Breast epithelium (tissue), 4 donors: ENCODE data around the gene HJV. TPM values are rescaled to one million over a fixed set of nuclear protein-coding genes. Genes with fewer than 3 reads are reported as not detected.
"Not testable (repeated sequence)": the region's sequence is repeated elsewhere in the genome, so short reads cannot be mapped to it uniquely, and the experiment has no call there.

Experiments
- DNase-seq, 2 donors: peaks; one replicate each; pipeline ENCODE4 v3.0.0-alpha.2; 2019; ENCODE audit warnings: low spot score in 2 of 2
- H3K27ac ChIP-seq, 2 donors: fragments of 200-600 bp; sonication (generic) in 1 of 2; one replicate each; pipeline ENCODE4 v1.5.1; 2016 to 2019; ENCODE audit warnings: mild to moderate bottlenecking in 1 of 2
- H3K27me3 ChIP-seq, 2 donors: fragments of 200-600 bp; sonication (generic) in 1 of 2; one replicate each; pipeline versions ENCODE4 v1.5.1 to v1.6.0; 2017 to 2019; ENCODE audit warnings: control low read depth in 1 of 2, mild to moderate bottlenecking in 1 of 2
- H3K36me3 ChIP-seq: fragments of 200-600 bp; one replicate; pipeline ENCODE4 v1.5.1; 2019
- H3K4me1 ChIP-seq, 2 donors: fragments of 200-600 bp; sonication (generic); one replicate each; pipeline ENCODE4 v1.5.1; 2016 to 2019; ENCODE audit warnings: control low read depth in 1 of 2
- H3K4me3 ChIP-seq, 3 donors: fragments of 200-600 bp; sonication (generic); 1 replicate in 2 of 3; 2 replicates in 1 of 3; pipeline ENCODE4 v1.5.1; 2016 to 2019; ENCODE audit warnings: mild to moderate bottlenecking in 3 of 3, moderate library complexity in 2 of 3
- H3K9me3 ChIP-seq, 2 donors: fragments of 200-600 bp; sonication (generic) in 1 of 2; one replicate each; pipeline ENCODE4 v1.5.1; 2016 to 2019; ENCODE audit warnings: control low read depth in 1 of 2
- POLR2A ChIP-seq: fragments of 450-650 bp; IDR thresholded peaks from one replicate; pipeline ENCODE4 v1.6.1; 2016; ENCODE audit warnings: antibody characterized with exemption, mild to moderate bottlenecking, moderate library complexity
- POLR2AphosphoS5 ChIP-seq, 3 donors: sonication (generic); formaldehyde crosslinking; IDR thresholded peaks; one replicate each; pipeline ENCODE4 v1.6.1; 2017; ENCODE audit warnings: antibody characterized with exemption in 3 of 3
- intact Hi-C: fragments of 100-400 bp; cut with DNase I; formaldehyde crosslinking; loops from one replicate; pipeline ENCODE4 v1.15.1; 2023; ENCODE audit warnings: low total_unique reads
- total RNA-seq, 3 donors: library from RNA; depleted of rRNA; stranded (reverse); fragments of >200 nt; gene quantifications; one replicate each; pipeline ENCODE4 v1.1.0, GENCODE V29; 2016
- TF ChIP-seq, protein P1 (sequence below), 3 donors: fragments of 450-650 bp; IDR thresholded peaks; one replicate each; pipeline ENCODE4 v1.5.1; 2016 to 2017; ENCODE audit warnings: antibody characterized with exemption in 3 of 3, mild to moderate bottlenecking in 3 of 3, moderate library complexity in 3 of 3

Gene HJV
- total RNA-seq = not detected

GRCh38 chr1:146021622-146022402, at the start of gene HJV:
Gene HJV, minus strand, starts transcription at chr1:146021735. Its CDS starts 1,504 bp downstream, at chr1:146020231.
- intact Hi-C loops = no loop called here
- H3K27ac ChIP-seq = no peak within 1 kb of the TSS
- H3K9me3 ChIP-seq = no peaks in the 10 kb centered on the region
- H3K27me3 ChIP-seq = peaks cover 0 to 21% of the 10 kb centered on the region in 2 donors
- DNase-seq = no peak
- TF ChIP-seq, protein P1, sequence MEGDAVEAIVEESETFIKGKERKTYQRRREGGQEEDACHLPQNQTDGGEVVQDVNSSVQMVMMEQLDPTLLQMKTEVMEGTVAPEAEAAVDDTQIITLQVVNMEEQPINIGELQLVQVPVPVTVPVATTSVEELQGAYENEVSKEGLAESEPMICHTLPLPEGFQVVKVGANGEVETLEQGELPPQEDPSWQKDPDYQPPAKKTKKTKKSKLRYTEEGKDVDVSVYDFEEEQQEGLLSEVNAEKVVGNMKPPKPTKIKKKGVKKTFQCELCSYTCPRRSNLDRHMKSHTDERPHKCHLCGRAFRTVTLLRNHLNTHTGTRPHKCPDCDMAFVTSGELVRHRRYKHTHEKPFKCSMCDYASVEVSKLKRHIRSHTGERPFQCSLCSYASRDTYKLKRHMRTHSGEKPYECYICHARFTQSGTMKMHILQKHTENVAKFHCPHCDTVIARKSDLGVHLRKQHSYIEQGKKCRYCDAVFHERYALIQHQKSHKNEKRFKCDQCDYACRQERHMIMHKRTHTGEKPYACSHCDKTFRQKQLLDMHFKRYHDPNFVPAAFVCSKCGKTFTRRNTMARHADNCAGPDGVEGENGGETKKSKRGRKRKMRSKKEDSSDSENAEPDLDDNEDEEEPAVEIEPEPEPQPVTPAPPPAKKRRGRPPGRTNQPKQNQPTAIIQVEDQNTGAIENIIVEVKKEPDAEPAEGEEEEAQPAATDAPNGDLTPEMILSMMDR (IDR thresholded peaks at IDR 0.05) = no peak
- TF ChIP-seq POLR2AphosphoS5 (IDR thresholded peaks at IDR 0.05) = no peak
- no peak for TF ChIP-seq POLR2A
- H3K4me3 ChIP-seq = no peak within 1 kb of the TSS
- H3K36me3 ChIP-seq = no peaks in the 10 kb centered on the region
- peaks cover 0 to 4% of the 10 kb centered on the region in 2 donors for H3K4me1 ChIP-seq

DNA sequence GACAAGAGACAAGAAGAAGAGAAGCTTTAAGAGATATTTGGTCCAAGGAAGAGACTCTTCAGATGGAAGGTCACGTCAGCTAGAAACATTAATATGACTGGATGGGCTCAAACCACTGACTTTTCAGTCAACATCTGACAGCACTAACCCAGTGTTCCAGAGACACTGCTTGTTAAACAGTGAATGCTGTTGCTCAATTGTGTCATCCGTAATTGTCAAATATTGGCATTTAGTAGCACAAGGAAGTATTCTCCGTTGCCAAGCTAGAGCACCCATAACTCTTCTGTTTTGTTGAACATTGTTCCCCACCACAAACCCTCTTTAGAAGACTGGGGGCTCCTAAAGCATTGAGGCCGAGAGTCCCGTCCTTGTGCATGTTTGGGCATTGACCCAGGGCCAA, 37.6 kb upstream of the HJV start:
- H3K27ac ChIP-seq, H3K9me3 ChIP-seq, H3K27me3 ChIP-seq, intact Hi-C loops, H3K36me3 ChIP-seq, H3K4me3 ChIP-seq, H3K4me1 ChIP-seq, DNase-seq: not testable (repeated sequence)

DNA sequence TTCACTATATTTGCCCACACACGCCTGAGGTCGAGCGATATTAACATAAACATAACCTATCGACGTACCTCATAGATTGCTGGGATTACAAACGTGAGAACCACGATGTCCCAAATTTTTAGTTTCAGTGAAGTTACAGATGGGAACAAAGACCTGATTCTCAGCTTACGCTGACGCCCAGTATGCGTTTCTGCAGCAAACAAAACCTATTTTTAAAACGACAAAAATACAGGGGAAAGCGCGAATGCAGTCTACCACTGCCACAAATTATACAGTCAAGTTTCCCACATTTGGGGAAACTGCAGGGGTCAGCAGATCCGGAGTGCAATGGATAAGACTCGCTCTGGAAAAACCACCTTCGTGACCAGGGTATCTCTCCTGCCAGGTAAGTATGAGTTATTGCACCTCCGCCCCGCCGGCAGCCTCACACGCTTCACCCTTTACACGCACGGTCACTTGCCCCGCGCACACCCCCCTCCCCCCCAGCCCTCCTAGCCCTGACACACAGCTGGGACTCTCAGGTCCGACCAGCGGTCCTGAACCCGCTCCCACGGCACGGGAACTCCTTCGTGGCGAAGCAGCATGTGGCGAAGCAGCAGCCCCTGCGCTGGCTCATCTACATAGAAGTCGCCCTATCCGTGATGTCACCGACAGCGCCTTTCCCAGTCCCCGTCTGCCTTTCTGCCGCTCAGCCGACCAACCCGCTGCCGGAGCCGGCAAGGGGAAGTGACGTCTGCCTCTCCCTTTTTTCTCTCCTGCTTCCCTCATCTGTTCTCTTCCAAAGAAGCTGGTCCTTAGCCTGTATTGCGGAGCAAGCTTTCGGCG, 30.5 kb upstream of the HJV start:
- TF ChIP-seq POLR2A (peak; percentile 82), POLR2AphosphoS5 (IDR thresholded peaks at IDR 0.05) (peak; percentile 61 to 84 (median 80))
- peak; percentile 85 to 86 for DNase-seq
- H3K36me3 ChIP-seq, H3K27me3 ChIP-seq, intact Hi-C loops, H3K9me3 ChIP-seq, H3K4me1 ChIP-seq: not testable (repeated sequence)
- H3K4me3 ChIP-seq = peak overlapping the region; percentile 40 to 67 (median 50)
- peak overlapping the region; percentile 88 to 90 for H3K27ac ChIP-seq

DNA sequence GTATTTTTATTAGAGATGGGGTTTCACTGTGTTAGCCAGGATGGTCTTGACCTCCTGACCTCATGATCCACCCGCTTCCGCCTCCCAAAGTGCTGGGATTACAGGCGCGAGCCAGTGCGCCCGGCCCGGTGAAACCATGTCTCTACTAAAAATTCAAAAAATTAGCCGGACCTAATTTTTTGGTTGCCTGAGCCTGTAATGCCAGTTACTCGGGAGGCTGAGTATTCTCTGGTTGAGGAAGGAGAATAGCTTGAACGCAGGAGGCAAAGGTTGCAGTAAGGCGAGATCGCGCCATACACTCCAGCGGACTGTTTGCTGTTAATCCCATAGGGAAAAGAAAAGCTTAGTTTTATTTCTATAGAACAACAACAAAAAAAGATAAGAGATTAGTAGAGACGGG, 29.9 kb upstream of the HJV start:
- H3K36me3 ChIP-seq = no peaks in the 10 kb centered on the region

GRCh38 chr1:146050652-146050963, 29.1 kb upstream of the HJV start:
- DNase-seq, H3K4me3 ChIP-seq, H3K27ac ChIP-seq, H3K9me3 ChIP-seq, intact Hi-C loops, H3K4me1 ChIP-seq, H3K27me3 ChIP-seq, H3K36me3 ChIP-seq: not testable (repeated sequence)

More for the DNA sequence above, 29.9 kb upstream of the HJV start:
- Histone ChIP-seq H3K27me3 (no peaks in the 10 kb centered on the region), H3K9me3 (no peaks in the 10 kb centered on the region), H3K4me3 (peak overlapping the region; percentile 40 to 67 (median 50)), H3K27ac (peak overlapping the region; percentile 88 to 90), H3K4me1 (no peaks in the 10 kb centered on the region)
- TF ChIP-seq, protein P1 (IDR thresholded peaks at IDR 0.05) = no peak
- TF ChIP-seq POLR2A (no peak), POLR2AphosphoS5 (IDR thresholded peaks at IDR 0.05) (no peak)
- no peak for DNase-seq
- intact Hi-C loops = no loop called here

GRCh38 chr1:146049866-146050651, 28.5 kb upstream of the HJV start:
- intact Hi-C loops, H3K4me1 ChIP-seq, H3K4me3 ChIP-seq, H3K27ac ChIP-seq, H3K27me3 ChIP-seq, DNase-seq, H3K36me3 ChIP-seq, H3K9me3 ChIP-seq: not testable (repeated sequence)

- no peak for TF ChIP-seq POLR2A
- TF ChIP-seq, protein P1 (IDR thresholded peaks at IDR 0.05) = no peak
- TF ChIP-seq POLR2AphosphoS5 (IDR thresholded peaks at IDR 0.05) = no peak
- H3K36me3 ChIP-seq = no peaks in the 10 kb centered on the region
- no peaks in the 10 kb centered on the region for H3K9me3 ChIP-seq
- H3K4me3 ChIP-seq = no peak overlapping the region
- no peak for DNase-seq
- H3K27ac ChIP-seq = no peak overlapping the region
- intact Hi-C loops = no loop called here
- H3K27me3 ChIP-seq = no peaks in the 10 kb centered on the region
- no peaks in the 10 kb centered on the region for H3K4me1 ChIP-seq
Measured at GRCh38 chr1:146049436-146049835, 27.9 kb upstream of the HJV start.

GRCh38 chr1:146048514-146049115, 27.1 kb upstream of the HJV start:
- intact Hi-C loops, H3K36me3 ChIP-seq, H3K9me3 ChIP-seq, H3K4me3 ChIP-seq, H3K27ac ChIP-seq, H3K4me1 ChIP-seq, H3K27me3 ChIP-seq, DNase-seq: not testable (repeated sequence)
